ENCODE measurements around the gene STARD5. TPM values are rescaled to one million over a fixed set of nuclear protein-coding genes. Genes with fewer than 3 reads are reported as not detected.

The STARD5 gene
- total RNA-seq, 4 donors from 2014 or later = 37.8 to 39.6 (median 38.7) TPM

GRCh38 chr15:81316267-81316666 is 7.7 kb downstream of the STARD5 start:
- TF ChIP-seq CTCF (IDR thresholded peaks at IDR 0.05) (no peak), POLR2A (IDR thresholded peaks at IDR 0.05) (no peak)
- H3K4me1 ChIP-seq = peaks cover 0 to 16% (median 7%) of the 10 kb centered on the region in 4 donors
- no peaks in the 10 kb centered on the region for H3K9me3 ChIP-seq
- H3K36me3 ChIP-seq = peaks cover 0 to 62% (median 0%) of the 10 kb centered on the region in 3 donors
- H3K27me3 ChIP-seq = no peaks in the 10 kb centered on the region
- no peak for DNase-seq
- H3K4me3 ChIP-seq = no peak overlapping the region
- peak overlapping the region in 2 of 4 donors; percentile 33 to 78 for H3K27ac ChIP-seq

DNA sequence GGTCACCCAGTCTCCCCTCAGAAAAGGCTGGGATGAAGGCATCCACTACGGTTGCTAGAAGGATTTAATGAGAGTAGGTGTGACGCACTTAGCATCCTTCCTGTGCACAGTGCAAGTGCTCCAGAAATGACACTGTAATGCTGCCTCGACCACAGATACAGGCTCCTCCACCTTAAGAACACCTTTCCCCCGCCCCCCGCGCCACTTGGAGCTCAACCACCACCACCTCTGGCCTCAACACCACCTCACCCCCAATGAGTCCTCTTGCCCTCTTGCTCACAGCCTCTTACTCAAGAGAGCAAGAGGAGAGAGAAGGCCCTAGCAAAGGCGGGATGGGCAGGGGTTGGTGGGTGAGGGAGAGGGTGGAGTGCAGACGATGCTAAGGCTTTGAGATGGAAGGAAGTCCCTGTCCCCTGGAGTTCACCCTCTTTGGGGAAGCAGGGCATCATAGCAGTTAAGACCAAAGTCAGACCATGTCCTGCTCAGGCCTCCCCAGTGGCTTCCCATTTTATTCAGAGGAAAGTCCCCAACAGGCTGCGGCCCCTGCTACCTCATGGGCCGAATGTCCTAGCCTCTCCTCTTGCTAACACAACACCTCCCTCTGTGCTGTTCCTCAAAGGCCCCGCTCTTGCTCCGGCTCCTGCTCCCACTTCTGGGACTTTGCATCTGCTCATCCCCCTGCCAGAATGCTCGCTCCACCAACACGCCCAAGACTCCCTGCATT is 8.3 kb downstream of the STARD5 start:
- no peak for TF ChIP-seq CTCF (IDR thresholded peaks at IDR 0.05)
- TF ChIP-seq POLR2A (IDR thresholded peaks at IDR 0.05) = no peak
- no peaks in the 10 kb centered on the region for H3K9me3 ChIP-seq
- peak overlapping the region in 2 of 4 donors; percentile 33 to 78 for H3K27ac ChIP-seq
- no peaks in the 10 kb centered on the region for H3K27me3 ChIP-seq
- H3K36me3 ChIP-seq = peaks cover 0 to 62% (median 0%) of the 10 kb centered on the region in 3 donors
- H3K4me1 ChIP-seq = peaks cover 0 to 16% (median 7%) of the 10 kb centered on the region in 4 donors
- DNase-seq = peak; percentile 33 to 51 (median 41)
- no peak overlapping the region for H3K4me3 ChIP-seq

GRCh38 chr15:81314378-81314777 is 9.6 kb downstream of the STARD5 start:
- H3K9me3 ChIP-seq = no peaks in the 10 kb centered on the region
- H3K27ac ChIP-seq = peak overlapping the region in 1 of 4 donors; percentile 78
- H3K4me1 ChIP-seq = peaks cover 0 to 16% (median 7%) of the 10 kb centered on the region in 4 donors
- no peak for TF ChIP-seq CTCF (IDR thresholded peaks at IDR 0.05)
- no peak for TF ChIP-seq POLR2A (IDR thresholded peaks at IDR 0.05)
- H3K36me3 ChIP-seq = peaks cover 0 to 53% (median 0%) of the 10 kb centered on the region in 3 donors
- no peaks in the 10 kb centered on the region for H3K27me3 ChIP-seq
- no peak overlapping the region for H3K4me3 ChIP-seq
- DNase-seq = peak; percentile 14 to 36 (median 22)

GRCh38 chr15:81313686-81314085 is 10.3 kb downstream of the STARD5 start:
- peak overlapping the region in 3 of 4 donors; percentile 45 to 78 (median 68) for H3K27ac ChIP-seq
- TF ChIP-seq CTCF (IDR thresholded peaks at IDR 0.05) (no peak), POLR2A (IDR thresholded peaks at IDR 0.05) (no peak)

DNA sequence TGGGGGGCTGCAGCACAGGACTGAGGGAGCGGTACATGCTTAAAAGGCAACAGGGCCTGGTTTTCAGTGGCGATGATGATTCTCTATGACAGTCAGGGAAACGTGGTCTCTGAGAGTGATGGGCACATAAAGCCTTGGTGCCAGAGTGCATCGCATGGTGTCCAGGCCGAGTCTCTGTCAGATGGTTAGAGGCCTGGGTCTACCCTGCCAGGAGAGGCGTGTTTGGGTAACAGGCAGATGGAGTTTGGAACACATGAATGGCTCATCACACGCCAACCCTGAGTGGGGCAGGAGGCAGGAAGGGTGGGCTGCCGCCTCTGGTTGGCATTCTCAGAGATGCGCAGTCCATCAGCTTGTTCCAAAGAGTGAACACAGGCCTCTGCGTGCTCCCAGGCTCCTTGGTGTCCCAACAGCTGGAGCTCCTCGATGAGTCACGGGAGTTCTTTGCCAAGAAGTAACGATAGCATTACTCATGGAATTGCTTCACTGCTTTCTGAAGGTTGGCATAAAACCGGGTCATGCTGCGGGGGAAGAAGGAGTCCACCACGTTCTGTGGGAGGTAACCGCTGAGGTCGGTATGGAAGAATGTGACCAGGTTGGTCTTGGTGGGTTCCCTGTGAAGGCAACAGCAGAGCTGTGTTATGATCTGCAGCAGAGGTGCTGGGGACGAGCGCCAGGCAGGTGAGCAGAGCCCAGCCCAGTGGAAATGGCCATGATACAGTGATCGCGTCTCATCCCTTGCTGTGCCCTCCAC is 11.0 kb downstream of the STARD5 start:
- Histone ChIP-seq H3K4me3 (no peak overlapping the region), H3K27me3 (no peaks in the 10 kb centered on the region), H3K9me3 (no peaks in the 10 kb centered on the region), H3K36me3 (peaks cover 0 to 40% (median 0%) of the 10 kb centered on the region in 3 donors), H3K27ac (peak overlapping the region in 3 of 4 donors; percentile 45 to 78 (median 68)), H3K4me1 (peaks cover 0 to 16% (median 7%) of the 10 kb centered on the region in 4 donors)
- DNase-seq = peak; percentile 29 to 81 (median 52)
- TF ChIP-seq CTCF (IDR thresholded peaks at IDR 0.05) (no peak), POLR2A (IDR thresholded peaks at IDR 0.05) (no peak)

More at GRCh38 chr15:81313686-81314085, 10.3 kb downstream of the STARD5 start:
- H3K4me1 ChIP-seq = peaks cover 0 to 16% (median 7%) of the 10 kb centered on the region in 4 donors
- H3K9me3 ChIP-seq = no peaks in the 10 kb centered on the region
- no peak for DNase-seq
- peaks cover 0 to 47% (median 0%) of the 10 kb centered on the region in 3 donors for H3K36me3 ChIP-seq
- no peak overlapping the region for H3K4me3 ChIP-seq
- no peaks in the 10 kb centered on the region for H3K27me3 ChIP-seq

All from Peyer's patch (tissue), 4 donors.